Right kidney (tissue), 1 donor: Measurements from ENCODE around the gene JMJD6.
"Not testable (repeated sequence)": the region's sequence is repeated elsewhere in the genome, so short reads cannot be mapped to it uniquely, and the experiment has no call there.

ENCODE experiments used
- DNase-seq: peaks from one replicate; pipeline ENCODE4 v3.0.0-alpha.2; 2016

JMJD6 gene

DNA sequence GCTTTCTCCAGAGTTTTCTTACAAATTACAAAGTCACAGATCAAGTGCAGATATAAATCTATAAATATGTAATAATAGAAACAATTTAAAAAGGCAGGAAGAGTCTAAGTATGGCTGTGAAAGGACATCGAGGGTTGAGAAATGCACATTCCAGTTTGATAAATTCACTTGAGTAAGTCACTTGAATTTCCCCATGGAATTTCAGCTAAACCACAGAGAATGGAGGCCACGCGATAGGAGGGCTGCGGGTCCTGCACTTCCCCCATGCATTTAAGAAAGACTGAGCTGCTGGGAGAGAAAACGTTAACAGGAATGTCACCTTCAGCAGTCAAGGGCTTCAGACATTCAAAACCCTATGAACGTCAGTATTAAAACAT is 9.6 kb downstream of the JMJD6 start:
- no peak for DNase-seq

DNA sequence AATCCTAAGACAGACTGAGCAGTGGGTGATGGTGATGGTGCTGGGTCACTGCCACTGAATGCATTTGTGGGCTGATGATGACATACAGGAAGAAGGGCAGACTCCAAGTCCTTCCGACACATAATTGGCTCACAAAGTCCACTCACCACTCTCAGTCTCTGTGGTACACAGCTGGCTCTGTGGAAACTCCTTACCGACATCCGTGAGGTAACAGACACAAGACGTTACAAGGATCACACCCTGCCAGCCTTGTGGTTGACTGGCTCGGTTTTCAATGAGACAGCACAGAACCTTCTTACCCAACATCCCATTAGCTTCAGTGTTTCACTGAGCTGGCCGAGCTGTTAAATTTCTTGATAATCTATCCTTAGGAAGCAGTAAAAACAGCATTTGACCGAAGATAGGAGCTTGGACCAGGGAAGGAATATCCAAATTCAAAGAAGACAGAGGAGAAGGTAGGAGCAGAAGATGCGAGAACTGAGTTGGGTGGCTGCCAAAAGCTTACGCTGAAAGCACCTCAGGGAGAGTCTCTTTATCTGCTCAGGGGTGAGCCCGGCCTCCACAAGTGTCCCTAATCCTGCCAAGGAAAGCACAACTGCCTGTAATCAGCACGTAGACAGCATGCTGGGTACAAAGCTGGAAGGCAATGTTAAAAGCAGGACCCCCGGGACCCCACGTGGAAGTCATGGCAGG is 10.1 kb downstream of the JMJD6 start:
- DNase-seq = no peak

DNA sequence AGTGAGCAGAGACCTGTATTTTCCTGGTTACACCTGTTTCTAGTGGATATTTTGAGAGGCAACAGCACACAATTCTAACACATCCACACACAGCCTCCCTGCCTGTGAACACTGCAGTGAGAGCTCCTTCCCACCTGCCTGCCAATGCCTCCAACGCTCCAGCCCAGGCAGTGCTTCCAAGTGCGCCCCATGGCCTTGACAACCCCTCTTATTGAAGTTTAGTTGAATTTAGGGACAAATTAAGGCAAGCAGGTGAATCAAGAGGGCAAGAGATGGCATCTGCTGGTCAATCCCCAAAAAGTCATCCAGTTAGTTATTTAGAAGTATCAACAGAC is 10.9 kb downstream of the JMJD6 start:
- no peak for DNase-seq

DNA sequence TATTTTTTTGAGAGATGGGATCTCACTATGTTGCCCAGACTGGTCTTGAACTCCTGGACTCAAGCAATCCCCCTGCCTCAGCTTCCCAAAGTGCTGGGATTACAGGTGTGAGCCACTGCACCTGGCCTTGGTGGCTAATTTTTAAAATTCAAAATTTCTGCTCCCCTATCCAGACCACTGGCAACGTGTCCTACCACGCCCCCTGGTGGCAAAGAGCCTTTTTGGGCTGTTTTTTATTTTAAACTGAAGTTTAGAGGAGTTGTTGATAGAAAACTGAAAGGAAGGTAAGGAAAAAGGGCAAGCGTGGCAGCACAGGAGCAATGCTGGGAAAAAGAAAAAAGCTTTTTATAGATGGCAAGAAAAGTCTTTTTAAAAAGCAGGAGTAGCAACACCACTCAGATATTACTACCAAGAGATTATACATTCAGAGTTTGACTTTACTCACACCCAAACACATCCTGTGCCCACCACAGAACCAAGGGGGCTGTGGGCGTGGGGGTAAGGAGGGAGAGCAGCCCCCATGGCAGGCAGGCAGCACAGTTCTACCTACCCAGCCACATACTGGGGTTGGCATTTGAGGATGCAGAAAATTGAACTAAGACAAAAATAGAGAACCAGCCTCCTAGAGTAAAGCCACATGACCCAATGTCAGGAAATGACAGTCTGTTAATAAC is 11.4 kb downstream of the JMJD6 start:
- DNase-seq = no peak

DNA sequence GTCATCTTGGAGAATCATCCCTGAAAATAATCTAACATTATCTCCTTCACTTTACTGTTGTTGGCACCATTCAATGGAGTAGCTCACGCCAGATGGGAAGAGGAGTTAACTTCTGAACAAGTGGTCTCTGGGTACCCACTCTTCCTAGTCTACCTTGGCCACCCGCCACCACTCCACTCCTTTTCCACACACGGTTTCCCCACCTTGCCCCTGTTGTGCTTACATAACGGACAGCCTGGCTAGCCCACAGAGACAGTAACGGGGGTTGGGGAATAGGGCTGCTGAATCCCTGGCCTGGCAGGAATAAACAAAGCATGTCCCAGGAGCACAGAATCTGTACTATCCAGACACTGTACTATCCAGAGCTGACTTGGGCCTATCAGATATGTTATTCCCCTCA is 12.1 kb downstream of the JMJD6 start:
- DNase-seq = no peak

DNA sequence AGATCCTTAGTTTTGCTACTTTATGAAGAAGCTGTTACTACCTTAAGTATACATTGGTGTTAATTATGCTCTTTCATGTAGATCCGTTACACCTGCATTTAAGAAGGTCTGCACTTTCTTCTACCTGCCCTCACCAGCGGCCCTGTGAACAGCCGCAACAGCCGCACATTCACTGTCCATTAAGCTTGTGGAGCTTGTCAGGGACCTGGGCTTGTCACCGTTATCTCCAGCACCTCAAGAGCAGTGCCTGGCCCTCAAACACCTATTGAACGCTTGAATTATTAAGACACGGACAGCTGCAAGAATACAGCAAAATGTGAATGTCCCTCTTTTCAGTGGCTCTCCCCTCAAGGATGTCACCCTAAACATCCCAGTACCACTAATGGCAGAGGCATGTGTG is 12.6 kb downstream of the JMJD6 start:
- DNase-seq = no peak

DNA sequence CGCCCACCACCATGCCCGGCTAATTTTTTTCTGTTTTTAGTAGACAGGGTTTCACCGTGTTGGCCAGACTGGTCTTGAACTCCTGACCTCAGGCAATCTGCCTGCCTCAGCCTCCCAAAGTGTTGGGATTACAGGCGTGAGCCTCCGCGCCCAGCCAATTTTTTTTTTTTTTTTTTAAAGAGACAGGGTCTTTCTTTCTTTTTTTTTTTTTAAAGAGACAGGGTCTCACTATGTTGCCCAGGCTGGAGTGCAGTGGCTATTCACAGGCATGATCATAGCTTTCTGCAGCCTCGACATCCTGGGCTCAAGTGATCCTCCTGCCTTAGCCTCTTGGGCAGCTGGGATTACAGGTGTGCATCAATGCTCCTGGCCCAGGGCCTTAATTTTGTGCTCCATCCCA is 14.1 kb downstream of the JMJD6 start:
- DNase-seq = not testable (repeated sequence)

DNA sequence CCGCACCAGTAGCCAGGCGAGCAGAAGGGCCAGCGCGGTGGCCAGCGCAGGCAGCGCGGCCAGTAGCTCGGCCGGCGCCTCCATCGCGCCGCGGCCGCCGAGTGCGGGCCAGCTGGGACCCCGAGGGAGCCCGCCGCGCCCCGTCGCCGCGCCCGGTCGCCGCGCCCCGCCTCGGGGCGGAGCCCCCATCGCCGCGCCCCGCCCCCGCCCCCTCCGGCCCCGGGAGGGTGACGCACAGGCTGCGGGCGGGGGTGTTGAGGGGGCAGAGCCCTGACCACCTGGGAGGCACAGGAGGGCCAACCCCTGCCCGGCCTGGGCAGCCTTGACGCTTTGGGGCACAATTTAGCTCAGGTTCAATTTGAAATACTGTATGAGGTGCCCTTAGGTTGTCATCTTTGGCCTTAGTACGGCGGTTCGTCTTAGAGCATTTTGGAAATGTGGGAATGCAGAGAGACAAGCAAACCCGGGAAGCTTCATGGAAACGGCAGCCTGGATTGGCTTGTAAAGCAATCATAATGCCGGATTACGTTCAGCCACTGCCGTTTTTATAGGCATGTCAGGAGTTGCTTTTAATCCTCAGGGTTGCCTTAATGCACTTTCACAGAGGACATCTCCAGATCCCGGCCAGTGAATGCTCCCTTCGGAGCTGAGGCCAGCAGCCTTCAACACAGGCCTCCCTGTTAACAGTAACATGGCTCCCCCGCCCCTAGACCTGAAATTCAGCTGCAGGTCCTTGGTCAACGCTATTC is 15.4 kb downstream of the JMJD6 start, which contains the start of gene MXRA7:
MXRA7 (minus strand) TSS at position 103 of the 749 bp plus-strand sequence; CDS start at position 84, 19 bp downstream.
- peak; percentile 75 for DNase-seq

DNA sequence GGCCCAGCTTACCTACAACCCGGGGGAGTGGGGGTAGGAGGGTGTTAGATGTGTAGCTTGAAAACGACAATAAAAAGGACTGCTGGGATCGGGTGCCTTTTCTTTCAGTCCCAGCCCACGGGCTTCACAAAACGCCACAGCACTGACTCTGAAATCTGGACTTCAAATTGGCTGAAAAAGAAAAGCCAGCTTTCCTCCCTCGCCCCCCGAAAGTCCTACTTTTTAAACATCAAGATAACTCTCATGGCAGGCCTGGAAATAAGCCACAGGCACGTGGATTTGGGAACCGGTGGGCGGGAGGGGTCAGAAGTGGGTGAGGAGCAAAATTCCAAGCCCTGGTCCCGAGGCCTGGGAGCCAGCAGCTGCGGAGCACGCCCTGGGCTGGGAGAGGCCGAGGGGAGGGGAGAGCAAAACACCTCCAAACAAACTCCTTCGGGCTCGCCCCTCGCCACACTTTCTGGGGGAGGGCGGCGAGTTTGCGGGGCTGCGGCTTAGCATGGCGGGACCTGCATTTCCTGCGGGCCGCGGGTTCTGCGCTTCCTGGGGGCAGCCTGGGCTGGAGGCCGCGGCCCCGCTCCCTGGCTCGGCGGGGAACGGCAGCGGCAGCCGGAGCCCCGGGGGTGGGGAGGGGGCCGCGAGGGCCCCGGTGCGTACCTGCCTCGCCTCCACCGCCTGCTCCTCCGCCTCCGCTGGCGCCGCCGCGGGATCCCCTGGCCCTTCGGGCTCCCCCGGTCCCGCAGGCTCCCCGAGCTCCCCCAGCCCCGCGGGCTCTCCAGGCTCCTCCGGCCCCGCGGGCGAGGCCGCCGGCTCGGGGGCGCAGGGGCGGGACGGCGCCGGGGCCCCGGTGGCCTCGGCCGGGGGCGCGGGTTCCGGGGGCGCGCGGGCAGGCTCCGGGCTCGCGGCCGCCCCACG is 16.2 kb downstream of the JMJD6 start:
- peak; percentile 70 for DNase-seq

DNA sequence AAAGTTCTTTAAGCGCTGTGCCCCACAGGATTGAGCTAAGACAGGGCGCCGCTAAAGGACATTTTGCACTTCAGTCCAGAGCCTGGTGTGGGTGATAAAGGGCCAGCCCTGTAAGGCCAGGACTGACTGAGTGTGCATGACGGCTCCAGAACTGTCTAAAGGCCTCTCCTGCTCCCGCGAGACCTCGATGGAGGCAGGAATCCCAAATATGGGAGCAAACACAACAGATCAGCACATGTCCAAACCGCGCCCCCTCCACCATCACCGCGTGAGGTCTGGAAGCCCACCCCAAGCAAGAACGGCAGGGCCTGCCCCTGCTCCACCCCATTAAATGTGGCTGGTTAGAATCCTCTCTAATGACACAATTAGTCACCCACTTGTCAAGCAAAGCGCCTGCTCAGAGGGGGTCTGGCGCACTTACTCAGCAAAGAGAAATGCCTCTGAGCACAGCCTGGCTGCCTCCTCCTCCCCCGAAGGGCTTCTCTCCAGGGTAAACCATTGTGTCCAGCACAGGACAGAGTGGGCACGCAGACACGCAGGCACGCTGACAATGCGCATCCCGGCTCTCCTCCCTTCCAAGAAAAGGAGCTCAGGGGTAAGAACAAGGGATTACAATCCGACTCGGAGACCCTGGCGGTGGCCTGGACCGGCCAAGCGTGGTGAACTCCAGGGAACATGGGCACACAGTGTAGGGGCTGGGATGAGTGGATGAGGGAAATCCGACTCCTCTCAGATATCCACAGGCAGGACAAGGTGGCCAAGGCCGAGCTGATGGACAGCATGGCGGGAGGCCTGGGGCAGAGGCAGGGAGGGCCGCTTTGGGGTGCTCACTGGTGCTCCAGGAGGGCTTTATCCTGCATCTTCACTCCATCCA is 17.1 kb downstream of the JMJD6 start:
- peak; percentile 74 for DNase-seq

DNA sequence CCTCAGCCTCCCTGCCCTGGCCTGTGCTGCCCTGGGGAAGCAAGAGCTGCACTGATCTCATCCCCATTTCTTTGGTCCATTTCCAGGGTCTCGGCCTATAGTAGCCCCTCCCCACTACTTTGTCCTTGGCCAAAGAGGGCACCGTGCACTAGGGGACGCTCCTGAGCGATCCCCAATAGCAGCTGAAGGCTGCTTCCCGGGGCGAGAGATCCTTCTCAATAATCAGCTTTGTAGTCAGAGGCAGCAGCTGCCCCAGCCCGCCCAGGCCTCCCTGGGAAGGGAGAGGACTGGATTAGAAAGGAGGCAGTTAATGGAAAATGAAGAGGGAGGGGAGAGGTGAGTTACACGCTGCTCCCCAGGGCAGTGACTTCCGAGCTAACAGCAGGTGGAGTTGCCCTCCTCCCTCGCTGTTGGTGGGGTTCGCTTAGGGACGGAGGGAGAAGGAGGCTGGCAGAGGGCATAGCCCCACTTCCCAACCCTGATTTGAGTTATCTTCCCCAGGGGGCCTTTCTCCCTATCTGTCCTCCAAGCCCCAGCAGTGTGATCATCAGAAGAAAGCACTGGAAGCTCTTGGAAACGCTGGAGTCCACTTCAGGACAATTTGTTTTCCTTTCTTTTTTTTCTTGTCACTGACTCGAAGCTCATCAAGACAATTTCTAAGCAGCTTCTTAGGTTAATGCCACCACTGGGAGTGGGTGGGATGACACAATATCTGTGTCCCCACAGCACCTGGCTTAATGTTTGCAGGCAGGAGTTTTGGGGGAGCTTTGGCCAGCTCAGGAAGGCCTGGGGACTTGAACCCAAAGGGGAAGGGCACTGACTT is 18.2 kb downstream of the JMJD6 start:
- DNase-seq = no peak

DNA sequence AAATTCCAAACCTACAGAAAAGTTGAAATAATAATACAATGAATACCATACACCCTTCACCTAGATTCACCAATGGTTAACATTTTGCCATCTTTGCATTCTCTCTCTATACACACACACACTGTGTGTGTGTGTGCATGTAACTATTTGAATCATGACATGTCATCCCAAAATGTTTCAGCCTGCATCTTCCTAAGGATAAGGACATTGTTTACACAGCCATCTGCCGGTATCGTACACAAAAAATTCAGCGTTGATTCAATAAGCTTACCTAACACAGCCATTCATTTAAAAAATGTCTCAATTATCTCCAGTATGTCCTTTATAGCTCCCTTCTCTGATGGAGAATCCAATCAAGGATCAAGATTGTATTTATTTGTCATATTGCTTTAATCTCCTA is 19.6 kb downstream of the JMJD6 start:
- no peak for DNase-seq

DNA sequence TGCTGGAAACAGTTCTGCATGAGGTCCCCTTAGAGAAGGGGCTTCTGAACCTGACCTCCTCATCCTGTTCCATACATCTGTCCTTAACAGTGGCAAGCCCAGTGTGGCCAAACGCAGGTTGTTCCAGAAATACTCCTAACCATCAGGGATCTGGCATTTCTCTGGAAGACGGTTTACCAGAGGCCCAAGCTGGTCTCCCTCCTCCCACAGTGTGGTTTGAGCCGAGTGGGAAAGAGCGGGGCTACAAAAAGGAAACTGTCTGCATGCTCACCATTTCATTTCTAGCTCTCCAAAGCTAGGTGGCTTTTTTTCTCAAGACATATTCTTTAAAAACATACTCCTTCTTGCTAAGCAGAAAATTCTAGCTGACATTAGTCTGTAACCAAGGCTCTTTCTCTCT is 21.6 kb downstream of the JMJD6 start:
- DNase-seq = no peak

DNA sequence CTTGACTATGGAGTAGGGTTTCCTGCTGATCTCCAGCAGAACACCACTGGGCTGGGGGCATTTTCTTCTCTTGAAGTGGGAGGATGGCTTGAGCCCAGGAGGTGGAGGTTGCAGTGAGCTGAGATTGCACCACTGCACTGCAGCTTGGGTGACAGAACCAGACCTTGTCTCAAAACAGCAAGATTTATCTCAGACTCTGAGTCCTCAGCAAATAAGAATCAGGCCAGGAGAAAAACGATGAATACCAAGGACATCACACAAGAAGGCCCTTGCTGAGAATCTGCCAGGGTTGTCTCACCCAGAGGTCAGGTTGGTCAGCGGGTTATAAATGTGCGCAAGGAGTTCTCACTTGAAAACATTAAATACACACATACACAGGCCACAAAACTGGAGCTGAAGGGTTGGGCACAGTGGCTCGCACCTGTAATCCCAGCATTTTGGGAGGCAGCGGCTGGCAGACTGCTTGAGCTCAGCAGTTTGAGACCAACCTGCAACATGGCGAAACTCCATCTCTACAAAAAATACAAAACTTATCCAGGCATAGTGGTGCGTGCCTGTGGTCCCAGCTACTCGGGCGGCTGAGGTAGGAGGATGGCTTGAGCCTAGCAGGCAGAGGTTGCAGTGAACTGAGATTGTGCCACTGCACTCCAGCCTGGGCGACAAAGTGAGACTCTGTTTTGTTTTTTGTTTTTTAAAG is 23.3 kb downstream of the JMJD6 start:
- DNase-seq = no peak

DNA sequence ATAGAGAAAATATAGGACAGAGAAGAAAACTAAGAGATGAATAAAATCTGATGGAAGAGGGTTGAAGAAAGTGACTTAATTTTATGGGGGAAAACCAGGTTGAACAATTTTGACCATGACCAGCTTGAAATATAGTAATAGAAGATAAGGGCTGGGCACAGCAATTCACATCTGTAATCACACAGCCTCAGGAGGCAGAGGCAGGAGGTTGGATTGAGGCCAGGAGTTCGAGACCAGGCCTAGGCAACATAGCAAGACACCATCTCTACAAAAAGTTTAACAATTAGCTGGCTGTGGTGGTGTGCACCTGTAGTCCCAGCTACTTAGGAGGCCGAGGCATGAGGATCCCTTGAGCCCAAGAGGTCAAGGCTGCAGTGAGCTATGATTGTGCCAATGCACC is 24.3 kb downstream of the JMJD6 start:
- DNase-seq = no peak

DNA sequence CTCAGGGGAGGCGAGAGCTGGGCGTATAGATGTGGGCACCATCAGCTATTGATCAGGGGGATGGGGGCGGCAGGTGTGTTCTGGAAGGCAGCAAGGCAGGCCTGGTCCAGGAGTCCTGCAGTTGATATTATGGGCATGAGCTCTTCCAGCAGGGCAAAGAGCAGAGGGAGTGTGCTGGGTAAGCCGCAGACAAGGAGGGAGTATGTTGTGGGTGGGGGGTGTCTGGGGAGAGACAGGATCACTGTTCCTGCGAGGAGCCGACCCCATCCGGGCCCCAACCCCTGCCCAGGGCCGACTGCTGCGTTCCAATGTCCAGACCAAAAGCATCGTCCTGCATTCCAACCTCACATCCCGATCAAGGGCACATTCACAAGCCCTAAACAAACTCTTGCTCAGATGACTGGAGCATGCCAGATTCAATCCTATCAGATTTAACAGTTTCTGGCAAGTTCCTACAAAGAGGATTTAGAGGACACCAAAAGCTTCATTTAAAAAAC is 24.9 kb downstream of the JMJD6 start:
- DNase-seq = no peak

DNA sequence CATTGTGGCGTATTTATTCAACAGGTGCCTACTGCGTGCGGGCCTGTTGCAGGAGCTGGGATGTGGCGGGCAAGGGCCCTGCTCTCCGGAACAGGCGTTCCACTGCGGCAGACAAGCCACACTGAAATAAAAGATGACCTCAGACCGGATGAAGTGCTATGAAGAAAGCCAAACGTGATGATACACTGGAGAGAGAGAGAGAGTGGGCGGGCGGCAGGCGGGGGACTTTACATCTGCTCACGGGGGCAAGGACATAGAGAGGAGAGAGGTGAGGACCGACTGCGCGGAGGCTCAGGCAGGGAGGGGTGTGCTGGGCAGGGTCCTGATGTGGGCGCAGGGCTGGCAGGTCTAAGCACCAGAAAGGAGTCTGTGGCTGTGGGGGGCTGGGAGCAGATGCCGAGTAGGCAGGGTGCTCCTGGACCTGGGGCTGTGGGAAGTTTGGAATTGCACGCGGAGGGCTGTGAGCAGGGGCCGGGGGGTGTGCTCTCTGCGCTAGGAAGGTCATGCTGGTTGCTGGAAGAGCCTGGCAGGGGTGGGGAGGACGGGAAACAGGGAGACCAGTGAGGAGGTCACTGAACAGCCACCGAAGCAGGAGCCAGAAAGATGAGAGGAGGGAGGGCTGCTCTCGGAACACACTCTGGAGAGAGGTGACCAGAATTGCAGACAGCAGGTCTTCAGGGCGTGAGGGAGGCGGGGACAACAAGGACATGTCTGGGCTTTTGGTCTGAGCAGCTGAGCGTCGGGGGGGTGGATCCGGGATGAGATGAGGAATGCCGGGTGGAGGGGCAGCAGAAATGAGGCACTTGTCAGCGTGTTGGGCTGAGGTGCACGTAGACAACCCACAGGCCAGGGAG is 25.6 kb downstream of the JMJD6 start:
- peak; percentile 75 for DNase-seq

DNA sequence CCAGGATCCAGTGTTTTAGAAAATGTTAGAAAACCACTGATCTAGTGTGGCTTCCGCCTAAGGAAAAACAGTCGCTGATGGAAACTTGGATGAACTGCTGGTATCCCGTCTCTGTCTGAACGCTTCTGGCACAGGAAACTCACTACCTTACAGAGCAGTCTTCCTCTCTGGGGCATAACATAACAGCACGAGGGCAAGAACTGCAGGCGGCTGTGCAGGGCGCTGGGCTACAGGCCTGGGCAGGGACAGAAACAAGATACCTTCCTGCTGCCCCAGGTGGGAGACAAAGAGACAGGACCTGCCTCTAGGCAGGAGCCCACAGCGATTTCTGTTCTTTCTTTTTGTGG is 26.2 kb downstream of the JMJD6 start:
- DNase-seq = no peak

DNA sequence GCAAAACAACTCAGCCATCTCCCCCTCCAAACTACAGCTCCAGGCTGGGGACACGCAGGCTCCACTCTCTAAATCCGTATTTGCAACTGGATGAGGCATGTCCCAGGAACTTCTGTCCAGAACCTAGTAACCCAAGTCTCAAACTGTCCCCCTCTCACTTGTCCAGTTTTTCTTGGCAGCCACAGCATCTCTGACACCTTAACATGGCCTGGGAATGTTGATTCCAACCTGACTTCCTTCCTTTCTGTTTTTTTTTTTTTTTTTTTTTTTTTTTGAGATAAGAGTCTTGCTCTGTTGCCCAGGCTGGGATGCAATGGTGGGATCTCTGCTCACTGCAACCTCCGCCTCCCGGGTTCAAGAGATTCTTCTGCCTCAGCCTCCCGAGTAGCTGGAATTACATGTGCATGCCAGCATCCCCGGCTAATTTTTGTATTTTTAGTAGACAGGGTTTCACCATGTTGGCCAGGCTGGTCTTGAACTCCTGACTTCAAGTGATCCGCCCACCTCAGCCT is 27.9 kb downstream of the JMJD6 start:
- not testable (repeated sequence) for DNase-seq
